H1 (cell line): ENCODE data around the gene PTPN2. TPM values are rescaled to one million over a fixed set of nuclear protein-coding genes. Genes with fewer than 3 reads are reported as not detected.

ENCODE experiments used
- CTCF ChIA-PET: fragments of 300-600 bp; sonication (Branson Sonifier 250); formaldehyde crosslinking; loops from one replicate; lab custom pipeline; 2021; ENCODE audit not compliant: partially characterized antibody; lab: Charles Lee
- POLR2A ChIA-PET: fragments of 300-600 bp; sonication (Branson Sonifier 250); formaldehyde crosslinking; loops from one replicate; lab custom pipeline; 2021; ENCODE audit warnings: inconsistent platforms; ENCODE audit not compliant: partially characterized antibody; lab: Charles Lee
- DNase-seq, 2 experiments: peaks; one replicate each; pipeline versions ENCODE4 v3.0.0 to v3.0.0-alpha.2; 2010 to 2022; ENCODE audit warnings: low spot score in 2 of 2, low read depth in 1 of 2, mixed read lengths in 1 of 2
- FAIRE-seq: peaks from 2 replicates; lab custom pipeline; 2011; peaks lifted over from hg19 to GRCh38; lab: Jason Lieb, UNC
- H2AFZ ChIP-seq: 2 replicates; pipeline ENCODE4 v1.8.1; 2012; ENCODE audit warnings: low read length, inconsistent platforms
- H2AK5ac ChIP-seq: 2 replicates; pipeline ENCODE4 v1.6.1; 2013; ENCODE audit warnings: low read depth, low read length
- H2BK120ac ChIP-seq: replicated peaks from 2 replicates; pipeline ENCODE3; 2013; ENCODE audit warnings: low read depth, low read length, inconsistent platforms
- H2BK12ac ChIP-seq: 2 replicates; pipeline ENCODE4 v1.6.1; 2013; ENCODE audit warnings: low read depth, low read length
- H2BK15ac ChIP-seq: 2 replicates; pipeline ENCODE4 v1.6.1; 2013; ENCODE audit warnings: low read length
- H2BK20ac ChIP-seq: 2 replicates; pipeline ENCODE4 v1.6.1; 2013; ENCODE audit warnings: low read length
- H2BK5ac ChIP-seq: 2 replicates; pipeline ENCODE4 v1.6.1; 2013; ENCODE audit warnings: low read depth, low read length
- H3K14ac ChIP-seq: 2 replicates; pipeline ENCODE4 v1.6.1; 2013; ENCODE audit warnings: inconsistent platforms; ENCODE audit not compliant: insufficient read length
- H3K18ac ChIP-seq: 2 replicates; pipeline ENCODE4 v1.6.1; 2013; ENCODE audit warnings: low read length; ENCODE audit errors: extremely low read depth
- H3K23ac ChIP-seq: 2 replicates; pipeline ENCODE4 v1.6.1; 2013; ENCODE audit warnings: inconsistent platforms; ENCODE audit not compliant: insufficient read length
- H3K23me2 ChIP-seq: 2 replicates; pipeline ENCODE4 v1.6.1; 2013; ENCODE audit warnings: low read depth, low read length
- H3K27ac ChIP-seq: 2 replicates; pipeline ENCODE4 v1.6.1; 2011; ENCODE audit warnings: low read depth, low read length, inconsistent platforms
- H3K27me3 ChIP-seq, 4 experiments: replicated peaks in 1 of 4; 1 replicate in 1 of 4; 2 replicates in 3 of 4; pipeline versions ENCODE4 v1.6.1 to v1.8.1; 2011 to 2013; ENCODE audit warnings: low read length in 3 of 4, mild to moderate bottlenecking in 3 of 4, inconsistent platforms in 2 of 4, mixed read lengths in 2 of 4, moderate library complexity in 1 of 4; ENCODE audit not compliant: control insufficient read depth in 3 of 4, insufficient read depth in 3 of 4; ENCODE audit errors: extremely low read depth in 1 of 4
- H3K36me3 ChIP-seq, 4 experiments: 2 replicates each; pipeline versions ENCODE4 v1.6.1 to v1.8.1; 2011 to 2013; ENCODE audit warnings: mild to moderate bottlenecking in 4 of 4, low read length in 3 of 4, moderate library complexity in 2 of 4, control low read depth in 1 of 4, inconsistent platforms in 1 of 4; ENCODE audit not compliant: insufficient read depth in 4 of 4, control insufficient read depth in 2 of 4
- H3K4ac ChIP-seq: replicated peaks from 2 replicates; pipeline ENCODE3; 2013; ENCODE audit warnings: low read length, low read depth, mixed read lengths, inconsistent platforms; ENCODE audit not compliant: insufficient read length
- H3K4me1 ChIP-seq, 4 experiments: replicated peaks in 1 of 4; 1 replicate in 1 of 4; 2 replicates in 3 of 4; pipeline versions ENCODE4 v1.6.1 to v1.8.1; 2011 to 2013; ENCODE audit warnings: low read length in 3 of 4, inconsistent platforms in 2 of 4, mixed read lengths in 1 of 4; ENCODE audit not compliant: insufficient read depth in 4 of 4, control insufficient read depth in 3 of 4
- H3K4me2 ChIP-seq, 2 experiments: 2 replicates each; pipeline versions ENCODE4 v1.6.1 to v1.8.1; 2011 to 2013; ENCODE audit warnings: low read depth in 2 of 2, low read length in 2 of 2, control low read depth in 1 of 2, inconsistent platforms in 1 of 2, mild to moderate bottlenecking in 1 of 2; ENCODE audit not compliant: insufficient read depth in 1 of 2
- H3K4me3 ChIP-seq, 4 experiments: fragments of 200-600, 300-600 bp in 1 of 4; sonication (generic), shearing (Covaris generic), sonication (Bioruptor Twin) in 1 of 4; 2 replicates each; pipeline versions ENCODE4 v1.5.1 to v1.8.1; 2011 to 2016; ENCODE audit warnings: low read length in 4 of 4, low read depth in 3 of 4, control low read depth in 2 of 4, inconsistent platforms in 2 of 4, mild to moderate bottlenecking in 2 of 4, mixed read lengths in 1 of 4, moderate library complexity in 1 of 4; ENCODE audit not compliant: insufficient read depth in 2 of 4; ENCODE audit errors: extremely low read depth in 1 of 4
- H3K56ac ChIP-seq: replicated peaks from 2 replicates; pipeline ENCODE3; 2013; ENCODE audit warnings: low read depth, mild to moderate bottlenecking, mixed read lengths, low read length, inconsistent platforms; ENCODE audit not compliant: insufficient read length
- H3K79me1 ChIP-seq: 2 replicates; pipeline ENCODE4 v1.6.1; 2013; ENCODE audit warnings: low read depth, low read length, control low read depth
- H3K79me2 ChIP-seq, 2 experiments: 2 replicates each; pipeline versions ENCODE4 v1.6.1 to v1.8.1; 2012 to 2013; ENCODE audit warnings: low read length in 2 of 2, mild to moderate bottlenecking in 2 of 2, inconsistent platforms in 1 of 2; ENCODE audit not compliant: insufficient read depth in 2 of 2, control insufficient read depth in 1 of 2
- H3K9ac ChIP-seq, 4 experiments: replicated peaks in 1 of 4; 1 replicate in 1 of 4; 2 replicates in 3 of 4; pipeline versions ENCODE4 v1.6.1 to v1.8.1; 2011 to 2013; ENCODE audit warnings: low read depth in 3 of 4, low read length in 3 of 4, control low read depth in 2 of 4, mild to moderate bottlenecking in 2 of 4, moderate library complexity in 2 of 4, inconsistent platforms in 1 of 4; ENCODE audit errors: extremely low read depth in 1 of 4
- H3K9me3 ChIP-seq, 2 experiments: 2 replicates each; pipeline versions ENCODE4 v1.6.1 to v1.8.1; 2012 to 2013; ENCODE audit warnings: mild to moderate bottlenecking in 2 of 2, moderate library complexity in 2 of 2, control low read depth in 1 of 2, inconsistent platforms in 1 of 2, low read depth in 1 of 2, low read length in 1 of 2, mixed read lengths in 1 of 2; ENCODE audit not compliant: insufficient read depth in 2 of 2
- H4K20me1 ChIP-seq, 2 experiments: replicated peaks in 1 of 2; 2 replicates each; pipeline versions ENCODE3 to v1.8.1; 2011 to 2013; ENCODE audit warnings: inconsistent platforms in 2 of 2, low read length in 2 of 2, mild to moderate bottlenecking in 1 of 2; ENCODE audit not compliant: insufficient read depth in 2 of 2, control insufficient read depth in 1 of 2
- H4K5ac ChIP-seq: 2 replicates; pipeline ENCODE4 v1.6.1; 2013; ENCODE audit warnings: low read length, low read depth, mixed read lengths, inconsistent platforms; ENCODE audit not compliant: insufficient read length
- H4K8ac ChIP-seq: 2 replicates; pipeline ENCODE4 v1.8.0; 2013; ENCODE audit warnings: mild to moderate bottlenecking, moderate library complexity, low read length, inconsistent platforms; ENCODE audit not compliant: insufficient read depth; ENCODE audit errors: extremely low read depth
- H4K91ac ChIP-seq: replicated peaks from 2 replicates; pipeline ENCODE3; 2013; ENCODE audit warnings: low read length, mixed read lengths, inconsistent platforms; ENCODE audit not compliant: insufficient read length
- BACH1 ChIP-seq: IDR thresholded peaks from 2 replicates; pipeline ENCODE4 v1.6.1; 2012; ENCODE audit warnings: low read length, improper control_type of control experiment
- CBX5 ChIP-seq: fragments of 300-800, 300-1000 bp; sonication (generic); IDR thresholded peaks from 2 replicates; pipeline ENCODE4 v1.7.1; 2016; ENCODE audit warnings: antibody characterized with exemption, low read length, low read depth
- CEBPB ChIP-seq: IDR thresholded peaks from 2 replicates; pipeline ENCODE4 v1.6.1; 2012; ENCODE audit warnings: low read depth, low read length
- E2F6 ChIP-seq: IDR thresholded peaks from 2 replicates; pipeline ENCODE4 v1.6.1; 2012; ENCODE audit warnings: inconsistent platforms
- EP300 ChIP-seq, 2 experiments: IDR thresholded peaks; 1 replicate in 1 of 2; 2 replicates in 1 of 2; pipeline ENCODE4 v1.6.1; 2011 to 2012; ENCODE audit warnings: low read depth in 2 of 2, low read length in 2 of 2, mild to moderate bottlenecking in 2 of 2, borderline replicate concordance in 1 of 2, inconsistent platforms in 1 of 2, moderate library complexity in 1 of 2
- FOSL1 ChIP-seq: IDR thresholded peaks from 2 replicates; pipeline ENCODE4 v1.6.1; 2011; ENCODE audit warnings: mild to moderate bottlenecking, low read depth, low read length, moderate library complexity; ENCODE audit not compliant: insufficient read depth
- HDAC6 ChIP-seq: IDR thresholded peaks from one replicate; pipeline ENCODE4 v1.7.1; 2012; ENCODE audit warnings: low read depth, mild to moderate bottlenecking, inconsistent platforms, low read length, moderate library complexity
- MAFK ChIP-seq: IDR thresholded peaks from 2 replicates; pipeline ENCODE4 v1.6.1; 2012; ENCODE audit warnings: low read depth, mild to moderate bottlenecking, improper control_type of control experiment, low read length
- NANOG ChIP-seq: IDR thresholded peaks from 2 replicates; pipeline ENCODE4 v1.6.1; 2011; ENCODE audit warnings: low read length, low read depth, mild to moderate bottlenecking, inconsistent platforms; ENCODE audit not compliant: insufficient read depth, poor library complexity, severe bottlenecking
- POLR2A ChIP-seq, 2 experiments: IDR thresholded peaks; 1 replicate in 1 of 2; 2 replicates in 1 of 2; pipeline ENCODE4 v1.6.1; 2011; ENCODE audit warnings: low read depth in 2 of 2, low read length in 2 of 2, mild to moderate bottlenecking in 2 of 2; ENCODE audit errors: control extremely low read depth in 1 of 2
- POU5F1 ChIP-seq: IDR thresholded peaks from 2 replicates; pipeline ENCODE4 v1.6.1; 2011; ENCODE audit warnings: low read depth, mild to moderate bottlenecking, low read length, moderate library complexity
- RFX5 ChIP-seq: IDR thresholded peaks from 2 replicates; pipeline ENCODE4 v1.6.1; 2011; ENCODE audit warnings: low read depth, low read length, improper control_type of control experiment, borderline replicate concordance
- SIN3A ChIP-seq, 2 experiments: IDR thresholded peaks in 1 of 2; conservative IDR thresholded peaks in 1 of 2; 2 replicates each; pipeline ENCODE4 v1.6.1; 2011 to 2012; ENCODE audit warnings: low read length in 2 of 2, improper control_type of control experiment in 1 of 2, low read depth in 1 of 2, mild to moderate bottlenecking in 1 of 2
- SIX5 ChIP-seq: IDR thresholded peaks from 2 replicates; pipeline ENCODE4 v1.6.1; 2011; ENCODE audit warnings: mild to moderate bottlenecking, low read depth, low read length
- TCF12 ChIP-seq: IDR thresholded peaks from 2 replicates; pipeline ENCODE4 v1.6.1; 2011; ENCODE audit warnings: low read depth, mild to moderate bottlenecking, low read length
- WGBS, 2 experiments: shearing (Covaris generic) in 1 of 2; methylation state at CpG; one replicate each; pipeline versions ENCODE4 v1.1.6 to v1.1.7; 2013 to 2015; ENCODE audit warnings: low lambda C conversion rate in 2 of 2, mixed read lengths in 2 of 2, inconsistent platforms in 1 of 2, low coverage in 1 of 2, missing lambda C conversion rate in 1 of 2; ENCODE audit not compliant: insufficient replicate concordance in 2 of 2, insufficient coverage in 1 of 2, insufficient read length in 1 of 2; ENCODE audit errors: extremely low coverage in 1 of 2, missing lambda C conversion rate in 1 of 2; 5-methylcytosine and 5-hydroxymethylcytosine counted together
- polyA plus RNA-seq, 7 experiments: library from polyadenylated mRNA; depleted of rRNA in 3 of 7; stranded (reverse) in 5 of 7; unstranded in 2 of 7; fragments of >200 nt in 5 of 7; fragments of 200-250 nt in 2 of 7; gene quantifications; 1 replicate in 5 of 7; 2 replicates in 1 of 7; 4 replicates in 1 of 7; pipeline versions ENCODE4 v1.2.1 to v1.2.3, GENCODE V29; 2011 to 2013; ENCODE audit warnings: missing spikeins in 2 of 7, mixed read lengths in 2 of 7
- total RNA-seq: library from RNA; stranded (reverse); fragmentation: NEBNext Ultra II Directional; extraction: Animal tissue kit (Norgen Biotek cat#: 25700); gene quantifications from 2 replicates; pipeline ENCODE4 v1.2.1, GENCODE V29; 2021

Gene PTPN2
- total and polyA plus RNA-seq, 2 of the 8 experiments (the other 6 are each of a cell fraction or from before 2014, with no cell fraction given), result 16.4 to 54.0 TPM

GRCh38 chr18:12751891-12752290 lies 132.1 kb downstream of the PTPN2 start:
- Histone ChIP-seq H4K8ac (no peak overlapping the region), H3K14ac (no peak overlapping the region), H3K4me3 (no peak overlapping the region), H2AFZ (no peak overlapping the region), H3K27me3 (no peaks in the 10 kb centered on the region), H2AK5ac (no peak overlapping the region), H3K9me3 (no peaks in the 10 kb centered on the region), H3K9ac (no peak overlapping the region), H4K91ac (no peak overlapping the region), H3K4me1 (no peaks in the 10 kb centered on the region), H3K27ac (no peak overlapping the region), H3K18ac (no peak overlapping the region), H3K56ac (no peak overlapping the region), H3K79me2 (no peaks in the 10 kb centered on the region), H2BK15ac (no peak overlapping the region), H2BK120ac (no peak overlapping the region), H2BK5ac (no peak overlapping the region), H4K5ac (no peak overlapping the region), H2BK20ac (no peak overlapping the region), H3K4me2 (no peak overlapping the region), H3K36me3 (no peaks in the 10 kb centered on the region), H2BK12ac (no peak overlapping the region), H3K23me2 (no peaks in the 10 kb centered on the region), H3K4ac (no peak overlapping the region), H3K79me1 (no peaks in the 10 kb centered on the region), H4K20me1 (peaks cover 0 to 1% of the 10 kb centered on the region in 2 experiments), H3K23ac (no peak overlapping the region)
- CTCF ChIA-PET, result interaction anchor here (1.4 to 1.8 kb wide), 3 partner anchors 8 to 177 kb away, joined by 3 to 4 read pairs (median 4); no protein-coding TSS in a partner anchor
- DNase-seq (no peak), FAIRE-seq (no peak)
- WGBS, 2 experiments, result 90% methylated on average over 4 of the region's 4 CpGs; no CpG with 5 or more reads in 1 of the 2 experiments
- POLR2A ChIA-PET, result no interaction called here
- TF ChIP-seq POLR2A (IDR thresholded peaks at IDR 0.05; ENCODE audit: control extremely low read depth in 1 of 2, low read depth in 2 of 2, low read length in 2 of 2) (no peak), FOSL1 (no peak), SIX5 (no peak), TCF12 (no peak), SIN3A (conservative IDR thresholded peaks at IDR 0.05 in 1 of 2, IDR thresholded peaks at IDR 0.05 in 1 of 2; ENCODE audit: low read depth in 1 of 2, low read length in 2 of 2) (no peak), POU5F1 (no peak), RFX5 (no peak), HDAC6 (no peak), CEBPB (no peak), BACH1 (no peak), E2F6 (no peak), EP300 (IDR thresholded peaks at IDR 0.05; ENCODE audit: borderline replicate concordance in 1 of 2, low read depth in 2 of 2, low read length in 2 of 2) (no peak), NANOG (no peak), MAFK (no peak), CBX5 (no peak)
